Keratinocyte (primary cell): Measurements from ENCODE around the gene TRIM52.

Source experiments
- EZH2 ChIP-seq: IDR thresholded peaks from one replicate; pipeline ENCODE4 v1.6.1; 2012; ENCODE audit warnings: inconsistent platforms, mild to moderate bottlenecking, low read length, moderate library complexity
- TF ChIP-seq, protein P1 (sequence below), 3 experiments: IDR thresholded peaks in 1 of 3; conservative IDR thresholded peaks in 1 of 3; optimal IDR thresholded peaks in 1 of 3; 2 replicates in 2 of 3; 3 replicates in 1 of 3; pipeline versions ENCODE3 to v1.5.1; 2011; ENCODE audit warnings: low read length in 3 of 3, mild to moderate bottlenecking in 3 of 3, moderate library complexity in 2 of 3, control low read depth in 1 of 3, inconsistent platforms in 1 of 3; ENCODE audit not compliant: insufficient read depth in 2 of 3; ENCODE audit errors: extremely low read depth in 1 of 3

DNA sequence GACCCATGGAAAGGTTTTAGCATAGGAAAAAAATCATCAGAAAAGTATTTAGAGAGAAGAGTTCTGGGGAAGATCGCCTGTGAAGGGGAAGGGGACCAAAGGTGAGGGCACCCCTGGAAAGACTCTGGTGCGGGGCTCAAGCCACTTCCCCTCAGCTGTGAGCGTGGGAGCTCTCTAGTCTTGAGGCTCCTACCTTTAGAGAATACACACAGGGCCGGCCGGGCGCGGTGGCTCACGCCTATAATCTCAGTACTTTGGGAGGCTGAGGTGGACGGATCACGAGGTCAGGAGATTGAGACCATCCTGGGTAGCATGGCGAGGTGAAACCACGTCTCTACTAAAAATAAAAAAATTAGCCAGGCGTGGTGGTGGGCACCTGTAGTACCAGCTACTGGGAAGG, 30.9 kb downstream of the TRIM52 start:
- TF ChIP-seq, protein P1, sequence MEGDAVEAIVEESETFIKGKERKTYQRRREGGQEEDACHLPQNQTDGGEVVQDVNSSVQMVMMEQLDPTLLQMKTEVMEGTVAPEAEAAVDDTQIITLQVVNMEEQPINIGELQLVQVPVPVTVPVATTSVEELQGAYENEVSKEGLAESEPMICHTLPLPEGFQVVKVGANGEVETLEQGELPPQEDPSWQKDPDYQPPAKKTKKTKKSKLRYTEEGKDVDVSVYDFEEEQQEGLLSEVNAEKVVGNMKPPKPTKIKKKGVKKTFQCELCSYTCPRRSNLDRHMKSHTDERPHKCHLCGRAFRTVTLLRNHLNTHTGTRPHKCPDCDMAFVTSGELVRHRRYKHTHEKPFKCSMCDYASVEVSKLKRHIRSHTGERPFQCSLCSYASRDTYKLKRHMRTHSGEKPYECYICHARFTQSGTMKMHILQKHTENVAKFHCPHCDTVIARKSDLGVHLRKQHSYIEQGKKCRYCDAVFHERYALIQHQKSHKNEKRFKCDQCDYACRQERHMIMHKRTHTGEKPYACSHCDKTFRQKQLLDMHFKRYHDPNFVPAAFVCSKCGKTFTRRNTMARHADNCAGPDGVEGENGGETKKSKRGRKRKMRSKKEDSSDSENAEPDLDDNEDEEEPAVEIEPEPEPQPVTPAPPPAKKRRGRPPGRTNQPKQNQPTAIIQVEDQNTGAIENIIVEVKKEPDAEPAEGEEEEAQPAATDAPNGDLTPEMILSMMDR (optimal IDR thresholded peaks at IDR 0.05 in 1 of 3, IDR thresholded peaks at IDR 0.05 in 1 of 3, conservative IDR thresholded peaks at IDR 0.05 in 1 of 3; ENCODE audit: extremely low read depth in 1 of 3, insufficient read depth in 2 of 3, low read length in 3 of 3), result no peak
- no peak for TF ChIP-seq EZH2
